GM12873 (cell line): ENCODE results near the gene ERICH6B.

Source experiments
- TF ChIP-seq, protein P1 (sequence below): IDR thresholded peaks from 2 replicates; pipeline ENCODE4 v1.5.1; 2012; ENCODE audit warnings: low read depth, mild to moderate bottlenecking, moderate library complexity, low read length, control low read depth; ENCODE audit not compliant: insufficient read depth; ENCODE audit errors: missing control alignments

The ERICH6B gene

DNA sequence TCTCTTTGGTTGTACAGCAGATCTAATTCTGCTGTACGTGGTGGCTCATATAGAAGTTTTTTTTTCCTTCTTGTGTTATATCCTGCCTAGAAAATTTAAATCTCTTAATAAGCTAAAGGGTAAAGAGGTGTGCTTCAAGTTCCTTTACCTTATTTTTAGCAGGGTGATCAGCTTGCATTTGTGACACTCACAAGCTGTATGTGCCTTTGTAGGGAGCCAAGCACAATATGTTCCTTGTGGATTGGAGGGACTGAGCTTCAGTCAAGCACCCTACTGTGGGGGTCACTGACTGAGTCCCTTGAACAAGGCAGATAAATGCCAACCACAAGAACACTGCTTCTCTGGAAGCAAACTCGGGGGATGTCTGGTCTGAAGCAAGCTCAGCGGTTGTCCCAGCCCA is 12.6 kb upstream of the ERICH6B start:
- TF ChIP-seq, protein P1, sequence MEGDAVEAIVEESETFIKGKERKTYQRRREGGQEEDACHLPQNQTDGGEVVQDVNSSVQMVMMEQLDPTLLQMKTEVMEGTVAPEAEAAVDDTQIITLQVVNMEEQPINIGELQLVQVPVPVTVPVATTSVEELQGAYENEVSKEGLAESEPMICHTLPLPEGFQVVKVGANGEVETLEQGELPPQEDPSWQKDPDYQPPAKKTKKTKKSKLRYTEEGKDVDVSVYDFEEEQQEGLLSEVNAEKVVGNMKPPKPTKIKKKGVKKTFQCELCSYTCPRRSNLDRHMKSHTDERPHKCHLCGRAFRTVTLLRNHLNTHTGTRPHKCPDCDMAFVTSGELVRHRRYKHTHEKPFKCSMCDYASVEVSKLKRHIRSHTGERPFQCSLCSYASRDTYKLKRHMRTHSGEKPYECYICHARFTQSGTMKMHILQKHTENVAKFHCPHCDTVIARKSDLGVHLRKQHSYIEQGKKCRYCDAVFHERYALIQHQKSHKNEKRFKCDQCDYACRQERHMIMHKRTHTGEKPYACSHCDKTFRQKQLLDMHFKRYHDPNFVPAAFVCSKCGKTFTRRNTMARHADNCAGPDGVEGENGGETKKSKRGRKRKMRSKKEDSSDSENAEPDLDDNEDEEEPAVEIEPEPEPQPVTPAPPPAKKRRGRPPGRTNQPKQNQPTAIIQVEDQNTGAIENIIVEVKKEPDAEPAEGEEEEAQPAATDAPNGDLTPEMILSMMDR = no peak

DNA sequence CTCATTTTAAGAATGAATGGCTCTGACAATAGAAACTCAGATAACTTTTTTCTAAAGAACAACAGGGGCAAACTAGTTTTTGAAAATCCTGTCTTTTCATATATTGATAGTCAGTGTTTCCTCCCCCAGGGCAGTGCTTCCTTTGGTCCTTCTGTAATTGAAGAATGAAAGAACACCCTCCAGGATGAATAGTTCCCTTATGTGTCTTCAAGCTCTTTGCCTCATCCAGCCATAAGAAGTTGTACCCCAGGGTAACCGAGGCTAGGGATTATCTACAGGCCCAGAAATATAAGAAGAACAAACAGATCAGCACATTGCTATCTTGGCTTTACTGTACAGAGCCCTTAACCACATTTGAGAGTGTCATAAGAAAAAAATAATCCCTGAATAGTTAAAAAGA is 12.1 kb upstream of the ERICH6B start:
- TF ChIP-seq, protein P1 = no peak

GRCh38 chr13:45626731-45627374 is 11.3 kb upstream of the ERICH6B start:
- TF ChIP-seq, protein P1 = no peak

- TF ChIP-seq, protein P1 = peak; percentile 62
These were observed 8.1 kb upstream of the ERICH6B start for GRCh38 chr13:45623516-45624090.

GRCh38 chr13:45621950-45622349 is 6.4 kb upstream of the ERICH6B start:
- TF ChIP-seq, protein P1 = no peak

DNA sequence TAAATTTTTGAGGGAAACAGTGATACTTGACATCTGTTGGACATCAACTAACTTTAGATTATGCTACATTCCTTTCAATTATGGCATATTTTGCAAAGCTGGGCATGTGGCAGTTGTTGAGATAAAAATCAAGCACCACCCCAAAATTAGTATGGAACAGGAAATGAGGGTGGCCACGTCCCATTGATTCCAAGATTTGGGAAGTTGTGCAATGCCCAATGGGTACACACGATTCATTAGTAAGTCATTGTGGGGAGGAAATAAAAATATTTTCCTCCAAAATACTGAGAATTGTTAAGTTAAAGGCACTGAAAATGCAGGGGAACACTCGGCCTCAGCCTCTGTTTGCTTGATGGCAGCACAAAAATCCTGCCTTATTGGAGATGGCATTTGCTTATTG is 7.6 kb downstream of the ERICH6B start:
- TF ChIP-seq, protein P1 = no peak

DNA sequence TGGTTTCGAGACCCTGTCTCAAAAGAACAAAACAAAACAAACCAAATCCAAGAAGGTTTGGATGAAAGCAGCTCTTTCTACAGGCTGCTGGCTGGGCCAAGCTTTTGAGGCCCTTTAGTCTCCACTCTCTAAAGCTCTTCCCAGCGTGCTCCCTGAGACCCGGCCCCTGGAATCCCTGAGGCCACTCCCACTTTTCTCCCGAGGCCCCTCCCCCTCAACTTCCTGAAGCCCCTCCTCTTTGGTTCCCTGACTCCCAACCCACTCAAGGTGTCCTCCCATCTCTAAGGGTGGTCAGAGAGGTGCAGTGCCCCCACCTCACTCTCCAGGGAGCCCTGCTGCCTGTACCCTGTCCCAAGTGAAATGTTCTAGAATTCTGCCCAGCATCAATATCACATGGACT is 10.6 kb downstream of the ERICH6B start:
- TF ChIP-seq, protein P1 = no peak
